ENCODE measurements around the gene ACTN1. TPM values are rescaled to one million over a fixed set of nuclear protein-coding genes. Genes with fewer than 3 reads are reported as not detected.

The ACTN1 gene
- total and polyA plus RNA-seq, 3 donors from 2014 or later: 51.0 to 82.3 (median 69.5) TPM

- intact Hi-C loops (cut with DNase I; ENCODE audit: low total_unique reads): no loop called here
- H3K4me1 ChIP-seq: no peaks in the 10 kb centered on the region
- H3K27me3 ChIP-seq: no peaks in the 10 kb centered on the region
- no peaks in the 10 kb centered on the region for H3K36me3 ChIP-seq (ENCODE audit: low read depth, missing control alignments)
- no peaks in the 10 kb centered on the region for H3K9me3 ChIP-seq
- H3K27ac ChIP-seq: no peak overlapping the region
- TF ChIP-seq, protein P1, sequence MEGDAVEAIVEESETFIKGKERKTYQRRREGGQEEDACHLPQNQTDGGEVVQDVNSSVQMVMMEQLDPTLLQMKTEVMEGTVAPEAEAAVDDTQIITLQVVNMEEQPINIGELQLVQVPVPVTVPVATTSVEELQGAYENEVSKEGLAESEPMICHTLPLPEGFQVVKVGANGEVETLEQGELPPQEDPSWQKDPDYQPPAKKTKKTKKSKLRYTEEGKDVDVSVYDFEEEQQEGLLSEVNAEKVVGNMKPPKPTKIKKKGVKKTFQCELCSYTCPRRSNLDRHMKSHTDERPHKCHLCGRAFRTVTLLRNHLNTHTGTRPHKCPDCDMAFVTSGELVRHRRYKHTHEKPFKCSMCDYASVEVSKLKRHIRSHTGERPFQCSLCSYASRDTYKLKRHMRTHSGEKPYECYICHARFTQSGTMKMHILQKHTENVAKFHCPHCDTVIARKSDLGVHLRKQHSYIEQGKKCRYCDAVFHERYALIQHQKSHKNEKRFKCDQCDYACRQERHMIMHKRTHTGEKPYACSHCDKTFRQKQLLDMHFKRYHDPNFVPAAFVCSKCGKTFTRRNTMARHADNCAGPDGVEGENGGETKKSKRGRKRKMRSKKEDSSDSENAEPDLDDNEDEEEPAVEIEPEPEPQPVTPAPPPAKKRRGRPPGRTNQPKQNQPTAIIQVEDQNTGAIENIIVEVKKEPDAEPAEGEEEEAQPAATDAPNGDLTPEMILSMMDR (IDR thresholded peaks at IDR 0.05): no peak
- no peak for TF ChIP-seq POLR2A (IDR thresholded peaks at IDR 0.05)
- 83 to 86% methylated on average over 10 of the region's 10 CpGs for WGBS, 2 donors
- DNase-seq: no peak
- no peak overlapping the region for H3K4me3 ChIP-seq
Observed at GRCh38 chr14:69003626-69004025, 24.5 kb upstream of the ACTN1 start.

GRCh38 chr14:69002069-69002468, 23.0 kb upstream of the ACTN1 start:
- no peak overlapping the region for H3K27ac ChIP-seq
- intact Hi-C loops (cut with DNase I; ENCODE audit: low total_unique reads): no loop called here
- WGBS, 2 donors: 74 to 84% methylated on average over 3 of the region's 3 CpGs
- no peaks in the 10 kb centered on the region for H3K9me3 ChIP-seq
- H3K4me1 ChIP-seq: no peaks in the 10 kb centered on the region
- no peaks in the 10 kb centered on the region for H3K36me3 ChIP-seq (ENCODE audit: low read depth, missing control alignments)
- DNase-seq: peak; percentile 32
- H3K4me3 ChIP-seq: no peak overlapping the region
- no peaks in the 10 kb centered on the region for H3K27me3 ChIP-seq
- no peak for TF ChIP-seq POLR2A (IDR thresholded peaks at IDR 0.05)
- TF ChIP-seq, protein P1 (IDR thresholded peaks at IDR 0.05): no peak

DNA sequence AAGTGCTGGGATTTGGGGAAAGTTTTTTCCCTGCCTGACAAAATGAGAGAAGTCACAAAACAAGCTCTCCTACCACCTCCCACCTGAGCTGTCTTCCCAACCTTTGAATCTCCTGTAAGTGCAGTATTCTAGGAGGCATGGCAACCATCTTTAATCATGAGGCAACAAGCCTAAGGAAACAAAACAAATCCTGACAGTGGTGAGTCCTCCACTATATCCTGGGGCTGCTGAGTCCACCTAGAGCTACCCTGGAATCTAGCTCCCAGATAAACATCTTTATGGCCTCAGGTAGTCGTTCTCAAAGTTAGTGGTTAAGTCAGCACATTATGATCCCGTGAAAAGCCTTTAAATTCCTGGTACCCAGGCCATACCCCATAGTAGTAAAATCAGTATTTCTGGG, 22.3 kb upstream of the ACTN1 start:
- TF ChIP-seq POLR2A (IDR thresholded peaks at IDR 0.05): no peak
- TF ChIP-seq, protein P1 (IDR thresholded peaks at IDR 0.05): no peak
- H3K27me3 ChIP-seq: no peaks in the 10 kb centered on the region
- no peak for DNase-seq
- no peak overlapping the region for H3K4me3 ChIP-seq
- intact Hi-C loops (cut with DNase I; ENCODE audit: low total_unique reads): no loop called here
- no peak overlapping the region for H3K27ac ChIP-seq
- H3K4me1 ChIP-seq: no peaks in the 10 kb centered on the region
- 96 to 100% methylated on average over 2 of the region's 2 CpGs for WGBS, 2 donors
- no peaks in the 10 kb centered on the region for H3K9me3 ChIP-seq
- H3K36me3 ChIP-seq (ENCODE audit: low read depth, missing control alignments): no peaks in the 10 kb centered on the region

DNA sequence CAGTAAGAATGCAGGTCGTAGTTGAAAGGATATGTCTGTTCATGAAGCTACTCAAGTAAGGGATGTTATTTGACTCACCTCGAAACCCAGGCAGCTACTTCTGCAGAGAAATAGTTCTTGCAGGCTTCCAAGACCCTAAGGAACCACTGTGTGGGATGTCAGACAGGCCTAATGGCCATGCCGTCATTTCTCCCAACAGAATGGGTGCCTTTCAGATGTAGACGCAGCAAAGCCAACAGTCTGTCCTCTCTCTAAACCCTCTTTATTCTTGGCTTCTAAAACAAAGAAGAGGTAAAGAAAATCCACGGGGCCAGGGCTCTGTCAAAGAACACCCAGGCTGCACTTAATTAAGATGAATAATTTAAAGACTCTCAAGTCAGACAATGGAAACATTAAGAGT, 19.0 kb upstream of the ACTN1 start:
- H3K27me3 ChIP-seq: no peaks in the 10 kb centered on the region
- no peaks in the 10 kb centered on the region for H3K4me1 ChIP-seq
- no peak overlapping the region for H3K27ac ChIP-seq
- WGBS, 2 donors: 86 to 90% methylated on average over 5 of the region's 5 CpGs
- H3K9me3 ChIP-seq: no peaks in the 10 kb centered on the region
- TF ChIP-seq, protein P1 (IDR thresholded peaks at IDR 0.05): no peak
- TF ChIP-seq POLR2A (IDR thresholded peaks at IDR 0.05): no peak
- H3K4me3 ChIP-seq: no peak overlapping the region
- no peaks in the 10 kb centered on the region for H3K36me3 ChIP-seq (ENCODE audit: low read depth, missing control alignments)
- DNase-seq: no peak
- intact Hi-C loops (cut with DNase I; ENCODE audit: low total_unique reads): no loop called here

- Histone ChIP-seq H3K36me3 (ENCODE audit: low read depth, missing control alignments) (no peaks in the 10 kb centered on the region), H3K27me3 (no peaks in the 10 kb centered on the region), H3K27ac (no peak overlapping the region), H3K4me3 (no peak overlapping the region), H3K4me1 (no peaks in the 10 kb centered on the region), H3K9me3 (no peaks in the 10 kb centered on the region)
- intact Hi-C loops (cut with DNase I; ENCODE audit: low total_unique reads): no loop called here
- no peak for DNase-seq
- 85 to 86% methylated on average over 4 of the region's 4 CpGs for WGBS, 2 donors
- TF ChIP-seq, protein P1 (IDR thresholded peaks at IDR 0.05): no peak
- no peak for TF ChIP-seq POLR2A (IDR thresholded peaks at IDR 0.05)
Observed at GRCh38 chr14:68995731-68996130, 16.6 kb upstream of the ACTN1 start.
